ENCODE results near the gene CLCN3.
A peak's percentile ranks its signal among the peaks of the same experiment; 100 is the strongest.

The CLCN3 gene

GRCh38 chr4:169659716-169660670, 39.6 kb downstream of the CLCN3 start:
- TF ChIP-seq POLR2A (IDR thresholded peaks at IDR 0.05; ENCODE audit: low read depth, low read length) (peak; percentile 81), TAF1 (IDR thresholded peaks at IDR 0.05; ENCODE audit: low read depth, low read length) (no peak; the same call in 1 of the 2 replicates), PAX5 (IDR thresholded peaks at IDR 0.05; ENCODE audit: insufficient read depth, low read length, severe bottlenecking) (no peak), POU2F2 (IDR thresholded peaks at IDR 0.05; ENCODE audit: low read depth, low read length) (no peak; the same call in 1 of the 2 replicates), SPI1 (IDR thresholded peaks at IDR 0.05; ENCODE audit: low read depth, low read length) (no peak), POLR2AphosphoS5 (IDR thresholded peaks at IDR 0.05; ENCODE audit: low read depth, low read length) (peak; percentile 66; the same call in 1 of the 2 replicates)
- FAIRE-seq (peak; percentile 98), DNase-seq (ENCODE audit: insufficient read length, low spot score) (peak; percentile 16)

- FAIRE-seq (no peak), DNase-seq (ENCODE audit: insufficient read length, low spot score) (no peak)
- no peak for TF ChIP-seq TAF1 (IDR thresholded peaks at IDR 0.05; ENCODE audit: low read depth, low read length)
- TF ChIP-seq POU2F2 (IDR thresholded peaks at IDR 0.05; ENCODE audit: low read depth, low read length) = no peak
- TF ChIP-seq SPI1 (IDR thresholded peaks at IDR 0.05; ENCODE audit: low read depth, low read length) = peak; percentile 20; the same call in 1 of the 2 replicates
These were observed 40.6 kb downstream of the CLCN3 start for GRCh38 chr4:169660929-169661328.

- no peak for FAIRE-seq
- no peak for DNase-seq (ENCODE audit: insufficient read length, low spot score)
These were observed 41.4 kb downstream of the CLCN3 start for GRCh38 chr4:169661761-169662160.

GRCh38 chr4:169662206-169662605, 41.8 kb downstream of the CLCN3 start:
- DNase-seq (ENCODE audit: insufficient read length, low spot score) (no peak), FAIRE-seq (no peak)
- no peak for TF ChIP-seq SPI1 (IDR thresholded peaks at IDR 0.05; ENCODE audit: low read depth, low read length)
- no peak for TF ChIP-seq TAF1 (IDR thresholded peaks at IDR 0.05; ENCODE audit: low read depth, low read length)
- no peak for TF ChIP-seq POLR2A (IDR thresholded peaks at IDR 0.05; ENCODE audit: low read depth, low read length)
- no peak for TF ChIP-seq PAX5 (IDR thresholded peaks at IDR 0.05; ENCODE audit: insufficient read depth, low read length, severe bottlenecking)
- TF ChIP-seq POLR2AphosphoS5 (IDR thresholded peaks at IDR 0.05; ENCODE audit: low read depth, low read length) = no peak
- no peak for TF ChIP-seq POU2F2 (IDR thresholded peaks at IDR 0.05; ENCODE audit: low read depth, low read length)

More at GRCh38 chr4:169661761-169662160, 41.4 kb downstream of the CLCN3 start:
- TF ChIP-seq PAX5 (IDR thresholded peaks at IDR 0.05; ENCODE audit: insufficient read depth, low read length, severe bottlenecking) = no peak
- no peak for TF ChIP-seq POLR2A (IDR thresholded peaks at IDR 0.05; ENCODE audit: low read depth, low read length)
- no peak for TF ChIP-seq TAF1 (IDR thresholded peaks at IDR 0.05; ENCODE audit: low read depth, low read length)
- no peak for TF ChIP-seq POU2F2 (IDR thresholded peaks at IDR 0.05; ENCODE audit: low read depth, low read length)
- no peak for TF ChIP-seq POLR2AphosphoS5 (IDR thresholded peaks at IDR 0.05; ENCODE audit: low read depth, low read length)
- TF ChIP-seq SPI1 (IDR thresholded peaks at IDR 0.05; ENCODE audit: low read depth, low read length) = no peak

- no peak for DNase-seq (ENCODE audit: insufficient read length, low spot score)
- no peak for FAIRE-seq
- TF ChIP-seq PAX5 (IDR thresholded peaks at IDR 0.05; ENCODE audit: insufficient read depth, low read length, severe bottlenecking) (no peak), SPI1 (IDR thresholded peaks at IDR 0.05; ENCODE audit: low read depth, low read length) (no peak)
These were observed 43.0 kb downstream of the CLCN3 start for GRCh38 chr4:169663402-169663801.

DNA sequence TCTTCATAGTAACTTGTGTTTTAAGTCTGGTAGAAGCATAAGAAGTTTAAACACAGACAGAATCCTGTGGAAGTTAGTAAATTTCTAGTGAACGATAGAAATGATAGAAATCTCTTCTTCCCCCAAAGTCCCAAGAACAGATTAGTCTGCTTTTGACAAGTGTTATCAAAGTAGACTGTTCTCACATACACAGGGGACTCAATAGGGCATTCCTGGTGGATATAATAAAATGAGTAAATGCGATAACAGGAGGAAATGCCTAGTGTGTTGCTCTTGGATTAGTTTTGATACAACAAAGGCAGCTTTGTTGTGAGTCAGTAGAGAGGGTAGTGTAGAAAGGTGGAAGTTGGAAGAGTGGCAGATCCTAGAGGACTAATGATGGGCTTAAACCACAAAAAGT, 43.5 kb downstream of the CLCN3 start:
- TF ChIP-seq POLR2AphosphoS5 (IDR thresholded peaks at IDR 0.05; ENCODE audit: low read depth, low read length) (no peak), POU2F2 (IDR thresholded peaks at IDR 0.05; ENCODE audit: low read depth, low read length) (no peak), TAF1 (IDR thresholded peaks at IDR 0.05; ENCODE audit: low read depth, low read length) (no peak), POLR2A (IDR thresholded peaks at IDR 0.05; ENCODE audit: low read depth, low read length) (no peak), PAX5 (IDR thresholded peaks at IDR 0.05; ENCODE audit: insufficient read depth, low read length, severe bottlenecking) (no peak), SPI1 (IDR thresholded peaks at IDR 0.05; ENCODE audit: low read depth, low read length) (no peak)
- DNase-seq (ENCODE audit: insufficient read length, low spot score) (no peak), FAIRE-seq (no peak)

- DNase-seq (ENCODE audit: insufficient read length, low spot score) (no peak), FAIRE-seq (no peak)
- TF ChIP-seq SPI1 (IDR thresholded peaks at IDR 0.05; ENCODE audit: low read depth, low read length) (no peak), POU2F2 (IDR thresholded peaks at IDR 0.05; ENCODE audit: low read depth, low read length) (no peak), POLR2A (IDR thresholded peaks at IDR 0.05; ENCODE audit: low read depth, low read length) (no peak), POLR2AphosphoS5 (IDR thresholded peaks at IDR 0.05; ENCODE audit: low read depth, low read length) (no peak), TAF1 (IDR thresholded peaks at IDR 0.05; ENCODE audit: low read depth, low read length) (no peak), PAX5 (IDR thresholded peaks at IDR 0.05; ENCODE audit: insufficient read depth, low read length, severe bottlenecking) (no peak)
These were observed 44.2 kb downstream of the CLCN3 start for GRCh38 chr4:169664615-169665014.

DNA sequence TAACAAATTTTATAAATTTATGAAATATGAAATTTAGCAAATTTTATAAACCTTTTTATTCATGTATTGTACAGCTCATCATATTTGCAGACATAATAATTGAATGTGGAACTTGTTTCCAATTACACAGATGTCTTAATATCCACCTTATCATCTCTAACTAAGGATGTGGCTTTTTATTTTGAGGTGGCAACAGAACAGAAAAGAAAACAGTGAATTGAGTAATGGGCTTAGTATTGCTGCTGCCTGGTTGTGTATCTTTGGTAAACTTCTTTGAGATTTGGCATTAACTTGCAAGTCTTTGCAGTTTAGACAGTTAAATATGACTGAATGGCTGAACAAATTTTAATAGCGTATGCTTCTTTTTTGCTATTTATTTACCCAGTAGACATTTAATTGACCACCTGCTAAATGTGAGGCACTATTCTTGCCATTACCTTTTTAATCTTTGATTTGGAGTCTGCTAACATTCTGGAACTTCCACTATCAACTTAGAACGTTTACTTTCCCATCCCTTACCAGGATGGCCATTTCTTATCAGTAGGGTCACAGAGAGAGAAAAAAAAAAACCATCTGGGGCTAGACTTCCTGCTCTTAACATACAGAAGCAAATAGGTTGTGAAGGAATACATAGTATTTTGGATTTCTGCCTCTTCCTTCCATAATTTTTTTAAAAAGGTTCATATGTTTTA, 44.8 kb downstream of the CLCN3 start:
- FAIRE-seq (peak; percentile 16), DNase-seq (ENCODE audit: insufficient read length, low spot score) (no peak)
- TF ChIP-seq SPI1 (IDR thresholded peaks at IDR 0.05; ENCODE audit: low read depth, low read length) = no peak
- TF ChIP-seq POLR2AphosphoS5 (IDR thresholded peaks at IDR 0.05; ENCODE audit: low read depth, low read length) = no peak
- TF ChIP-seq POU2F2 (IDR thresholded peaks at IDR 0.05; ENCODE audit: low read depth, low read length) = no peak
- no peak for TF ChIP-seq PAX5 (IDR thresholded peaks at IDR 0.05; ENCODE audit: insufficient read depth, low read length, severe bottlenecking)
- TF ChIP-seq POLR2A (IDR thresholded peaks at IDR 0.05; ENCODE audit: low read depth, low read length) = no peak
- no peak for TF ChIP-seq TAF1 (IDR thresholded peaks at IDR 0.05; ENCODE audit: low read depth, low read length)

GRCh38 chr4:169668069-169668721, 47.8 kb downstream of the CLCN3 start:
- DNase-seq (ENCODE audit: insufficient read length, low spot score) = no peak
- TF ChIP-seq PAX5 (IDR thresholded peaks at IDR 0.05; ENCODE audit: insufficient read depth, low read length, severe bottlenecking) = no peak
- no peak for TF ChIP-seq SPI1 (IDR thresholded peaks at IDR 0.05; ENCODE audit: low read depth, low read length)
- no peak for TF ChIP-seq POU2F2 (IDR thresholded peaks at IDR 0.05; ENCODE audit: low read depth, low read length)
- FAIRE-seq = no peak

All from GM12891 (cell line).